Suprapubic skin (tissue), 4 donors: Measurements from ENCODE around the gene RGS16.

ENCODE experiments used
- POLR2A ChIP-seq, 2 donors: fragments of 450-650 bp; IDR thresholded peaks; one replicate each; pipeline ENCODE4 v1.6.1; 2017; ENCODE audit warnings: antibody characterized with exemption in 2 of 2, mild to moderate bottlenecking in 2 of 2, moderate library complexity in 2 of 2
- POLR2AphosphoS5 ChIP-seq, 3 donors: sonication (generic); formaldehyde crosslinking; IDR thresholded peaks; one replicate each; pipeline ENCODE4 v1.6.1; 2017; ENCODE audit warnings: antibody characterized with exemption in 3 of 3

DNA sequence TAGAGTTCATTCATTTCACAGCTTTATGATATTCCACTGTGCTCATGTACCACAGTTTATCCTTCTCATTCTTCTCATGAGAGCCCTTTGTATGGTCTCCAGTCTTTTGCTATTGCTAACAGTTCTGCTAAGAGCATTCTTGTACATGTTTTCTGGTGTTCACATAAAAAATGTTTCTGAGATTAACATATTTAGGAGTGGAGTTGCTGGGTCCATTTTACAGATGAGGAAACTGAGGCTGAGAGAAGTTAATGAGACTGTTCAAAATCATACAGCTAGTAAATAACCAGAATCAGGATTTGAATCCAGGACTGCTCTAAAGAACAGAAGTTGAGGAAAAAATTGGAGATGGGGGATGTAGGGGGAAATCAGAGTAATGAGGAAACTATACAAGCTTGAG is 28.8 kb upstream of the RGS16 start:
- TF ChIP-seq POLR2A (IDR thresholded peaks at IDR 0.05) (no peak), POLR2AphosphoS5 (IDR thresholded peaks at IDR 0.05) (no peak)
